Measurements from ENCODE around the gene VWF.
"Not testable (repeated sequence)": the region's sequence is repeated elsewhere in the genome, so short reads cannot be mapped to it uniquely, and the experiment has no call there.

The VWF gene

DNA sequence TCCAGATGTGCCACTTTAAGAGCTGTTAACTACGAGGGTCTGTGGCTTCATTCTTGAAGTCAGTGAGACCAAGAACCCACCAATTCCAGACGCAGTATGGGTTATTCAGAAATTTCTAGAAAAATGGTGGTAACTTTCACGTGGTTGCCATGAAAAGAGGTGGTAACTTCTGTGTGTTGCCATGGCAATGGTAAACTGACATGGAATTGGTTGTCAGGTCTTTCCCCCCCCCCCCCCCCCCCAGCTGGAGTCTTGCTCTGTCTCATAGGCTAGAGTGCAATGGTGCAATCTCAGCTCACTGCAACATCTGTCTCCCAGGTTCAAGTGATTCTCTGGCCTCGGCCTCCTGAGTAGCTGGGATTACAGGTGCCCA lies 18.8 kb upstream of the VWF start:
- no peak for DNase-seq

DNA sequence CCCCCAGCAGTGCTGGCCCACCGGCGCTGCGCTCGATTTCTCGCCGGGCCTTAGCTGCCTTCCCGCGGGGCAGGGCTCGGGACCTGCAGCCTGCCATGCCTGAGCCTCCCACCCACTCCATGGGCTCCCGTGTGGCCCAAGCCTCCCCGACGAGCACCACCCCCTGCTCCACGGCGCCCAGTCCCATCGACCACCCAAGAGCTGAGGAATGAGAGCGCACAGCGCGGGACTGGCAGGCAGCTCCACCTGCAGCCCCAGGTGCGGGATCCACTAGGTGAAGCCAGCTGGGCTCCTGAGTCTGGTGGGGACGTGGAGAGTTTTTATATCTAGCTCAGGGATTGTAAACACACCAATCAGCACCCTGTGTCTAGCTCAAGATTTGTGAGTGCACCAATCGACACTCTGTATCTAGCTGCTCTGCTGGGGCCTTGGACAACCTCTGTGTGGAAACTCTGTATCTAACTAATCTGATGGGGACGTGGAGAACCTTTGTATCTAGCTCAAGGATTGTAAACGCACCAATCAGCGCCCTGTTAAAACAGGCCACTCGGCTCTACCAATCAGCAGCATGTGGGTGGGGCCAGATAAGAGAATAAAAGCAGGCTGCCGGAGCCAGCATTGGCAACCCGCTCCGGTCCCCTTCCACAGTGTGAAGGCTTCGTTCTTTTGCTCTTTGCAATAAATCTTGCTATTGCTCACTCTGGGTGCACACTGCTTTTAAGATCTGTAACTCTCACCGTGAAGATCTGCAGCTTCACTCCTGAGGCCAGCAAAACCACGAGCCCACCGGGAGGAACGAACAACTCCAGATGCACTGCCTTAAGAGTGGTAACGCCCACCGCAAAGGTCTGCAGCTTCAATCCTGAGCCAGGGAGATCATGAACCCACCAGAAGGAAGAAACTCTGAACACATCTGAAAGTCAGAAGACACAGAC lies 18.2 kb upstream of the VWF start:
- not testable (repeated sequence) for DNase-seq

DNA sequence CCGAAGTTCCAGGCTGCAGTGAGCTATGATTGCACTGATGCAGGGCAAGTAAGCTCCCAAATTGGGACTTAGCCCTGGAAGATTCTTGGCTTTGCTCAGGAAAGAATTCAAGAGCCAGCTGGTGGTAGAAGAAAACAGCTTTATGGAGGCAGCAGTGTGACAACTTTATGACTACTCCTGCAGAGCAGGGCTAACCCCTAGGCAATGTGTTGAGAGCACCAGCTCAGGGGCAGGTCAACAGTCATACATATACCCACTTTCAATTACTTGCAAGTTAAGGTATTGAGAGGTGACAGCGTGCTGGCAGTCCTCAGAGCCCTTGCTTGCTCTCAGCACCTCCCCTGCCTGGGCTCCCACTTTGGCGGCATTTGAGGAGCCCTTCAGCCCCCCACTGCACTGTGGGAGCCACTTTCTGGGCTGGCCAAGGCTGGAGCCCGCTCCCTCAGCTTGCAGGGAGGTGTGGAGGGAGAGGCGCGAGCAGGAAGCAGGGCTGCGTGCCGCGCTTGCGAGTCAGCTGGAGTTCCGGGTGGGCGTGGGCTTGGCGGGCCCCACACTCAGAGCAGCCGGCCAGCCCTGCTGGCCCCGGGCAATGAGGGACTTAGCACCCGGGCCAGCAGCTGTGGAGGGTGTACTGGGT lies 17.4 kb upstream of the VWF start:
- DNase-seq, result not testable (repeated sequence)

DNA sequence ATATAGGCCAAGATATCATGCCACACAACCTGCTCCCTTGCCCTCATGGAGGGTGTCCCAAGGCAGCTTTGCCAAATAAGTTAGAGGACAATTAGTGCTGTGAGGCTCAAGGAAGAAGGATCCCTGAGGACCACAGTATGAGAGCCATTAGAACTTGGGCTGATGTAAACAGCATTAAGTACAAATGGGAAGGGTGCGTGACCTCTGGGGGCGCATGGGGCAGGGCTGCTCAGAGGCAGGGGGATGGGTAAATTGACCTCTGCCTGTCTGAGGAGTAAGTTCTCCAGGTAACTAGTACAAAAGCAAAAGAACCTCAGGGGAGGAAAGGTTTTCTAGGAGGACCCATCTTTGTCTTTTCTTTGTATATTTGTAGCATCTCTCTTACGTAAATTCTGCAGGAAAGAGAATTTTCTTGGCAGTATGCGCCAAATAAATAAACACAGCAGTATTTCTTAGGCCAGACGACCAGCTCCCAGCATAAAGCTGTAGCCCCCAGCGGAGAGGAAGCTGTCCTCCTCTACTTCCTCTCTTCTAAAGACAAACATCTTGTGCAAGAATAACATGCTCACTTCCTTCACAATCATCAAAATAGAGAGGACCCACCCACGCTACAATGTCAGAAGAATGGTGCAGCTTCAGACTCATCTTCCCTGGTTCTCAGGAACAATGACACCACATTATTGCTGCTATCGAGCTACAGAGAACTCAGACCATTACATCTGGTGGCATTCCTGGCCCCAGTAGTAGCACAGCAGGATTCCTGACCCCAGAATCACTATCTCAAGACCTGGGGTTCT lies 16.4 kb upstream of the VWF start:
- DNase-seq, result no peak

DNA sequence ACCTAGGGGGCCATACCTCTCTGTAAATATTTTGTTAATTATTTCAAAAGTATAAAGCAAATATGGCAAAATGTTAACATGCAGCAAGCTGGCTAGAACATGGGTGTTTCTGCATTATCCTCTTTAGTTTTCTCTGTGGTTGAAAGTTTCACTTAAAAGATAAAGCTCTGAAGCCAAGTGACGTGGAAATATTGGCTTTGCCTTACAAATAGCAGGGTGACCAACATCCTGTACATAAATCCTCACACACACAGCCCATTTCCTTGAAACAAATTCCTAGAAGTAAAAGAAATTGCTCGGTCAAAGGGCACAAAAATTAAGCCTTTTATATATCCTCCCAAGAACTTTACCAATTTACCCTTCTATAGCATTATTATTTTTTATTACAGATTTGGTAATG lies 10.6 kb upstream of the VWF start:
- DNase-seq, result no peak

DNA sequence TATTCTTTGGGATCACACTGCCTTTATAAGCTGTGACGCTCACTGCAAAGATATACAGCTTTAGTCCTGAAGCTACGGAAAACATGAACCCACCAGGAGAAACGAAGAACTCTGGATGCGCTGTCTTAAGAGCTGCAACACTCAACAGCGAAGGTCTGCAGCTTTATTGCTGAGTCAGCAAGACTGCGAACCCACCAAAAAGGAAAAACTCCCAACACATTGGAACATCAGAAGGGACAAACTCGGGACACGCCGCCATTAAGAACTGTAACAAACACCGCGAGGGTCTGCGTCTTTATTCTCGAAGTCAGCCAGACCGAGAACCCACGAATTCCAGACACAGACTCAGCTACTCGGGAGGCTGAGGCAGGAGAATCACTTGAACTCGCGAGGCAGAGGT lies 9.2 kb upstream of the VWF start:
- no peak for DNase-seq

DNA sequence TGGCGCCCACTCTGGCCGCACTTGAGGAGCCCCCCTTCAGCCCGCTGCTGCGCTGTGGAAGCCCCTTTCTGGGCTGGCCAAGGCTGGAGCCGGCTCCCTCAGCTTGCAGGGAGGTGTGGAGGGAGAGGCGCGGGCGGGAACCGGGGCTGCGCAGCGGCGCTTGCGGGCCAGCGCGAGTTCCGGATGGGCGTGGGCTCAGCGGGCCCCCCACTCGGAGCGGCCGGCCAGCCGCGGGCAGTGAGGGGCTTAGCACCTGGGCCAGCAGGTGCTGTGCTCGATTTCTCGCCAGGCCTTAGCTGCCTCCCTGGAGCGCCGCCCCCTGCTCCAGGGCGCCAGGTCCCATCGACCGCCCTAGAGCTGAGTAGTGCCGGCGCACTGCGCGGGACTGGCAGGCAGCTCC lies 8.0 kb upstream of the VWF start:
- no peak for DNase-seq

DNA sequence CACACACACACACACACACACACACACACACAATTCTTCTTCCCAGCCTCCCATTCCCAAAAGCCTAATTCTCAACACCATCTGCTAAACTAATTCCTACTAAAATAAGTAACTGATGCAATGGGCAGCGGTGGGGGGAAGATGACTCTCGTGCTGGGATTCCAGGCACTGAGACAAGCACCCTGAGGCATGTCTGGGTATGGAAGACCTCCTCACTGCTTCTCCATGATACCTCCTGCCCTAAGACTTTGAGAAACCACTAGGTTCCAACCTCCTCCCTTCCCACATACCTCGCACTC lies 789 bp upstream of the VWF start:
- no peak for DNase-seq

DNA sequence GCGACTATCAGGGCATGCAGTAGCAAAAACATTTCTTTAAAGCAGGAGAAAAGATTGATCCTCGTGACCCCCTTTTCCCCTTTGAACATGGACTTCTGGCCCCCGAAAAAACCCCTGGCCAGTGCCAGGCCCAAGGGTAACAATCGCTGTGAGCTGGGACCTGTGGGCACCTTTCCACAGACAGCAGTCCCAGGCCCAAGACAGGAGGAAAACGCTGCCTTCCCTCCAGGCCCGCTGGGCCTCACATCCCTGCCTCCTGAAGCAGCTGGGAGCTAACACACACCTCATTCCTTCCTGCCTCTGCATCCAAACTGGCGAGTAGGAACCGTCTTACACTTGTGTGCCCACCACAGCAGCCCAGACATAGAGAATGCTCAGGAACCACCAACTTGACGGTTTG lies 1.2 kb downstream of the VWF start:
- DNase-seq, result no peak

DNA sequence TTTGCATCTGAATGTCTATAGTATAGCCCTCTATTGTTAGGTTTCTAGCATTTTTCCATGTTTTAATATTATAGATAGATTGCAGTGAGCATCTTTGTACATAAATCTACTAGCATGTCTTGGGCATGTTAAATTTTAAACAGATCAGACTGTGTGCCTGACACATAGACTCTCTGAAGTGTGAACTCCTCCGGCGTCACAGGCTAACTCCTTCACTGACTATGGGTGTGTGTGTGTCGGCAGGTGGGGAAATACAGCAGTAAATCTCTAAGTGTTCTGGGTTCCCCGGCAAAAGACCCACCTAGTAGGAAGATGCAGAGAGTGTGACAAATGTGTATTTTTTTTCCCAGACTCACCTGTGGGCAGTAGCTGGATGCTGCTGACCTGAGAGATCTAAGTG lies 2.3 kb downstream of the VWF start:
- DNase-seq, result no peak

DNA sequence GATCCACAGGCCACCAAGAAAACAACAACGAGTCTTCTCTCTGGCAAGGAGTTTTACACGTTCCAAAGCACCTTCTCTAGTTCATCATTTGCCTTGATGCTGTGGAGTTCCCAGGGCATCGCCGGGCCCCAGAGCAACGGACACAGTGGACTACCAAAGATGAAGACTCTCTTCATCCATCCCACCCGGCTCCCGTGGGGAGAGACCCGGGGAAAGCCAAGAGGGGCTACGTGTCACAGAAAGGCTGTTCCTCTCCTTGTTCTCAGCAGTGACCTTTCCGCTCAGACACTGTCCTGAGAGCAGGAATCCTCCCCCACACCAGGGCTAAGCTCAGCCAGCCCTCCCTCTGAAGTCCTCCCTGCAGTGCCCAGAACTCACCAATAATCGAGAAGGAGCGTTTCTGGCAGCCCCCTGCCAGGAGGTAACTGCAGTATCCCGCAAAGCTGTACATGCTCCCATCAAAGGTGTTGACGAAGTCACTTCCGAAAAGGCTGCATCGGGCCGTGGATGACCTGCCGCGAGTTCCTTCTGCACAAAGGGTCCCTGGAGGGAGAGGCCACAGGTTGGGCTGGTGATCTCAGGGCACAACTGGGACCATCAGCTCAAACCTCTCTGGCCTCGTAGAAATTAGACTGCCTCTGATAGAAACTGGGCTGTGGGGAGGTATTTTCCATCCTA lies 3.5 kb downstream of the VWF start:
- DNase-seq, result no peak

DNA sequence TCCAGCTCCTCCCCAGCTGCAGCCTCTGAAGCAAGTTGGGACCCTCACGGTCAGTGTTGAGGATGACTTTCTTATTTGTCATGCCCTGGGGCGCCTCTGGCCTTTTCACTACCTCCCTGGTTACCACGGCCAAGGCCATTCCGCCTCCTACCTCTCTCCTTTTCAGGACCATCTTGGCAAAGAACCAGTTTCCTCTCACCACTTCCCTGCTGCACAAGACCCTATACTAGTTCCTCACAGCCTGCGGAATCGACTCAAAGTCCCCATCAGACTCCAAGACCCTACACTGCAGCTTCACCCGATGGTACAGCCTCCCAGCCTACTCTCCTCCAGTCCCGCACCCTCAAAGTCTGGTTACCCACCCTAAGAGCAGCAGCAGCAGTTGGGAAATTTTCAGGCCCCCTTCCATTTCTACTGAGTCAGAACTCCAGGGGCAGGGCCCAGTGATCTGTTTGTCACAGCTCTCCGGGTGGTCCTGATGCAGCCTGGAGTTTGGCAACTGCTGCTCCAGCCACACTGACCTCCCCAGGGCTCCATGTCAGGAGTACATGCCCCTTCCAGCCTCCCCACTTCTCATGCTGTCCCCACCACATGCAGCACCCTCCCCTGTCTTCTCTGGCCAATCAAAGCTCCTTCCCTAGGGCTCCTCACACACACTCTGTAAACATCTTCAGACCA lies 5.4 kb downstream of the VWF start:
- DNase-seq, result no peak

DNA sequence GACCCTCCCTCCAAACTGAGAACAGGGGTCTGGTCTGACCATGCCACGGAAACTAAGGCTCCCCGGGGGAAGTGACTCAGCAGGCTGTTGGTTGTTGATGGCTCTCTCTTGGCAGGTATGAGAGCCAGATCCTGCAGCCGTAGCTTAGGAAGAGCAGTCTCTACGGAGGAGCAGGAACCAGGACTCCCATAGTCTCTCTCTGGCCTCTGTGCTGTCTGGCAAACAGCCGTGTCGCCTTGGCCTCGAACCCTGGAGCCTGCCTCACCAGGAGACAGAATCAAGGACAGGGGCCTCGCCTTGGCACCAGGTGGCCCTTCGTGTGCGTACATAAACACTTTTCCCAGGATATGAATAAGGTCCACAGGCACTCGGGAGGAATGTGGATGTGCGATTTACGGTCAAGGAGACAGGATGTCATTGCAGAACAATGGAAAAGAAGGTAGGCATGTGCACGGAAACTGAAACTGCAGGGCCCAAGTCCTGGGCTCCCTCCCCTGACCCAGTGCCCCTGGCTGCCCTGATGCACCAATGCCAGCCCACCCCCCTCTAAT lies 7.9 kb downstream of the VWF start:
- DNase-seq, result no peak

DNA sequence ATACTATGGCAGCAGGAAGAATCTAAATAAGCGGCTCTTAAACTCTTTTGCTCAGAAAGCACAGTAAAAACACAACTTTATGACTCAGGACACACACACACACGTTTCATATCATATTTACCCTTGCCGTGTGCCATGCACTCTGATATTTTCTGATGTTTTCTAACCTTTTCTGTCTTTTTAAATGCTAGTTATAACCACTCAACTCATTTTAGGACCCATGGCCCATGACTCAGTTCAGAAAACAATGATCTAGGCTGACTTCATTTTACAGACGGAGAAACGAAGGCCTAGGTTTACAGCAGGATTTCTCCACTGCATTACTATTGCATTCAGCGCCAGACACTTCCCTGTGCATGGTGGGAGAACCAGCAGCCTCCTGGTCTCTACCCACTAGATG lies 9.1 kb downstream of the VWF start:
- DNase-seq, result no peak

DNA sequence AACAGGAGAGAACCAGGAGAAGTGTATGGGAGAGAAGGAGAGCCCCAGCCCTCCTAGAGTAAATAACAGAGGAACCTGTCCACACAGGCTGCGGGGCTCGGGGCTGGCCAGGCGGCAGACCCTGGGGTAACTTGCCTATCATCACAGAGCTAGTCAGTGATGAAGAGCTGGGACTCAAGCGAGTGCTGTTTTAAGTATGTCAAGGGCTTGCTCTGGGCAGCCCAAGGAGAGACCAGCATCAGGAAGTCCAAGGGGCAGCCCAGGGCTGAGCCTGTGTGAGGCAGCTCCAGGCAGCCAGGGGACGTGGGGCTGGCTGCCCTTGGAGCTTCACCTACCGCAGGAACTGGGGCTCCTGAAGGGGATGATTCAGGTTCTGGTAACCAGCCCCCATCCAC lies 10.0 kb downstream of the VWF start:
- no peak for DNase-seq

DNA sequence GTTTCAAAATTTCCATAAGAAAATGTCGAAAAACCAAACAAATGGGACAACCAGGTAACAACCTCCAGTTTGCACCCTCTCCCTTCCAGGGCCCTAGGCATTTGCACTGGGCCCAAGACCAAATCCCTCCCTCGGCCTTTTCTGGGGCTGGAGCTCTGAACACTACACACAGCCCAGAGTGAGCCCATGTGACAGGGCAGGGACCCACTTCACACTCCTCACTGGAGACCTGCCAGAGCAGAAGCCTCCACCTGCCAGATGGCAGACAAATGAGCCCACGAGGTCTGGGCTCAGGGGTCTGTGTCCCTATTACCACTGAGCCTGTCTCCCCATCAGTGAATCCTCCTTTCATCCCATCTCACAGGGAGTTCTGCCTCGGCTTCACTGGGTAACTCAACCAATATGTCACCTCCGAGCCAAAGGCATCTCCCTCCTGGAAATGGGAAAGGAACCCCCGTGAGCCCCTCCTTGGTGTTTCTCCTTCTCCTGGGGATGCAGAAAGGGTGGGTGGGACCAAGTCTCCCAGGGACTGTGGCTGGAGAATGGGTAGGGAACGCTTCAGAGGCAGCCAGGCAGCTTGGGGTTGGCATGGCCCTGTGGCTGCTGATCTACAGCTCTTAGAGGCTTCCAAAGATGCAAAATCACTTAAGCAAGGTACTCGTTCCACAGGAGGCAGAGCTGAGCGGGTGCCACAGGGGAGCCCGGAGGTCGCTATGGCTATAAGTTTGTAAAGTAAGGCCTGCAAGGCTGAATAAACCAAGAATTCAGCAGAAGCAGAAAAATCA lies 10.6 kb downstream of the VWF start:
- DNase-seq, result no peak

DNA sequence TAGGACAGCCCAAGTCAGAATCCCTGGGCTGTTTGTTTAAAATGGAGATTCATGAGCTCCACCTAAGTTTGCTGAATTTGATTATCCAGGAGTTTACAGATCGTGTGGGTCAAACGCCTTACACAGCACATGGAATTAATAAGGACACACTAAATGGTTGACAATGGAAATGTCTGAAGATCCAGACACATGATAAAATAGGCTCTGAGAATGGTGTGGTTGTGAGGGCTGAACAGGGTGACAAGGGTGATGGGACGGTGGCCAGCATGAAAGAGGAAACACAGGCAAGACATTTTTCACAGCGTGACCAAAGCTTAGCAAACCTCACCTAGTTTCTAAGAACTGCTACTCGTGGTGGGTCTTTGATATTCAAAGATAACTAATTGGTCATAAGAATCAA lies 12.5 kb downstream of the VWF start:
- no peak for DNase-seq

DNA sequence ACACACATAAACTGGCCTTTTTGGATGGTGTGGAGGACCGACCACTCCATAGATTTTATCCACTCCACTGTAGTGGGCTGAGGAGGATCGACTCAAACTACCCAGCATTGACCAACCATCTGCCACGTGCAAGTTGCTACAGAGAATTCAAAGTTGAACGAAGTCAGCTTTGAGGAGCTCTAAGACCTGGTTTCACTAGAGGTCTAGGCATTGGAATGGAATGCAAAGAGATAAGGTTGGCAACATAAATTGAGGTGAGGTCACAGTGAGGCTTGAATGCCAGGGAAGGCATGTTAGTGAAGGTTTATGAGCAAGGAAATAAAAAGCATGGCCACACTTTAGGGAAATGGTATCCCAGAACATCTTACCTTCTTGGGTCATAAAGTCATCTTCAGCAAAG lies 14.5 kb downstream of the VWF start:
- DNase-seq, result peak; percentile 92

DNA sequence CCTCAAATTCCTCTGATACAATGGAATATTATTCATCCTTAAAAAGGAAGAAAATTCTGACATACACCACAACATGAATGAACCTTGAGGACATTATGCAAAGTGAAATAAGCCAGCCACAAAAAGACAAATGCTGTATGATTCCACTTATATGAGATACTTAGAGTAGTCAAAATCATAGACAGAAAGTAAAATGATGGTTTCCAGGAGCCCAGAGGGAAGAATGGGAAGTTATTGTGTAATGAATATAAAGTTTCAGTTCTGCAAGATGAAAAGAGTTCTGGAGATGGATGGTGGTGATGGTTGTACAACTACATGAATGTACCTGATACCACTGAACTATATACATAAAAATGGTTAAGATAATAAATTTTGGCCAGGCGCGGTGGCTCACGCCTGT lies 18.3 kb downstream of the VWF start:
- no peak for DNase-seq

DNA sequence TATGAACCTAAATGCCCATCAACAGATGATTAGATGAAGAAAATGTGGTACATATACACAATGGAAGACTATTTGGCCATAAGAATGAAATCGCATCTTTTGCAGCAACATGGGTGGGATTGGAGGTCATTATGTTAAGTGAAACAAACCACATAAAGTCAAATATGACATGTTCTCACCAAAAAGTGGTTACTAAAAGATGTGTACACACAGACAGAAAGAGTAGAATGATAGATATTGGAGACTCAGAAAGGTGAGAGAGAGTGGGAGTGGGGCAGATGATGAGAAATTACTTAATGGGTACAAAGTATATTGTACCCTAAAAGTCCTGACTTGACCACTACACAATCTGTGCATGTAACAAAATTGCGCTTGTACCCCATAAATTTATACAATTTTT lies 19.6 kb downstream of the VWF start:
- no peak for DNase-seq

DNA sequence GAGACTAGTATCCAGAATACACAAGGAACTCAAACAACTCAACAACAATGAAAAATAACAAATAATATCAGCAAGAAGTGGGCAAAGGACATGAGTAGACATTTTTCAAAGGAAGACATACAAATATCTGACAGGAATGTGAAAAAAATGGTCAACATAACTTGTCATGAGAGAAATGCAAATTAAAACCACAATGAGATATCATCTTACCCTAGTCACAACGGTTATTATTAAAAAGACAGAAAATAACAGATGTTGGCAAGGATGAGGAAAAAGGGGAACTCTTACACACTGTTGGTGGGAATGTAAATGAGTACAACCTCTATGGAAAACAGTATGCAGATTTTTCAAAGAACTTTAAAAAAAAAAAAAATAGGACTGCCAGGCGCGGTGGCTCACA lies 20.4 kb downstream of the VWF start:
- DNase-seq, result no peak

DNA sequence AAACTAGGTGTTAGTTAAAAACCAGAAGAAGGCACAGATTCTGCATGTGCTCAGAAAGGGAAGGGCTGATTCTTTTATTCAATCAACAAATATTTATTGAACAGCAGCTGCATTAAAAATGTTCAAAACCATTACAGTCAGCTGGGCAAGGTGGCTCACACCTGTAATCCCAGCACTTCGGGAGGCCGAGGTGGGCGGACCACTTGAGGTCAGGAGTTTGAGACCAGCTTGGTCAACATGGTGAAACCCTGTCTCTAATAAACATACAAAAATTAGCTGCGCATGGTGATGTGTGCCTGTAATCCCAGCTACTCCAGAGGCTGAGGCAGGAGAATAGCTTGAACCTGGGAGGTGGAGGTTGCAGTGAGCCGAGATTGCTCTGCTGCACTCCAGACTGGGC lies 22.4 kb downstream of the VWF start:
- not testable (repeated sequence) for DNase-seq

Measured in NCI-H226 (cell line).